Measurements from ENCODE around the gene OPCML.

DNA sequence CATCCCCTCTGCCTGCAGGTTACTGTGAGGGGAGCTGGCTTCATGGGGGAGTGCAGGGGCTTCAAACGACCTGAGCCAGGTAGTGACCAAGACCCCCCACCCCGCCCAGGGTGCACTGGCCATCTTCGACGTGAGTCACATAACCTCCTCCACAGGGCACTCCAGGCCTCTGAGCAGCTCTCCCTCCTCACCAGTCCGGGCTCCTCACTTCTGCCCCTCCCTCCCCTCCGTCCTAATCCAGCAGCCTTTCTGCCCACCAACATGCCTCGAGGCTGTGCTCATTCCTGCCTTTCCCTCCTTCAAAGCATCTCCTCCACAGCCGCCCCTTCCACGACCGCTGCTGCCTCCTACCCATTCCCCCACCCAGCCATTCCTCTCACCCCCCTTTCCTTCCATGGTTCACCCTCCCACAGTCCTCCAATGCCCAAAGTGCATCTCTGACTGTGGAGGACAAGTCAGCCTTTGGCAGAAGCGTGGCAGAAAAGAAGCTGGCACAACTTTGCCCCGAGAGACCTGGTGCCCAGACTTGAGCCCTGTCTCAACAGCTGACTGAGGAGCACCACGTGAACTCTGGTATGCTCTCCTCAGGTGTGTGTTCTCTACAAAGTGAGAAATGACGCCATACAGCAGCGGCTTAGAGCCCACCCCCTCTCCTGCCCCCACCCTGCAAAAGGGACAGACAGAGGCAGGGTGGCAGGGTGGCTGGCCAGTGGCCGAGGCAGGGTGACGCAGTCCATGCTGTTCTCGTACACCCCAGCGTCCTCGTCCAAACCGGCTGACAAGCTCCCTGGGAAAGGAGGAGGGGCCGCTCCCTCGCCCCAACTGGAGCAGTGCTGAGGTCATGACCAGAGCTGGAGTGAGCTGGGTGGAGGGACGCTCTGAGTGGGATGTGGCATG is 30.4 kb downstream of the OPCML start:
- TF ChIP-seq, protein P1, sequence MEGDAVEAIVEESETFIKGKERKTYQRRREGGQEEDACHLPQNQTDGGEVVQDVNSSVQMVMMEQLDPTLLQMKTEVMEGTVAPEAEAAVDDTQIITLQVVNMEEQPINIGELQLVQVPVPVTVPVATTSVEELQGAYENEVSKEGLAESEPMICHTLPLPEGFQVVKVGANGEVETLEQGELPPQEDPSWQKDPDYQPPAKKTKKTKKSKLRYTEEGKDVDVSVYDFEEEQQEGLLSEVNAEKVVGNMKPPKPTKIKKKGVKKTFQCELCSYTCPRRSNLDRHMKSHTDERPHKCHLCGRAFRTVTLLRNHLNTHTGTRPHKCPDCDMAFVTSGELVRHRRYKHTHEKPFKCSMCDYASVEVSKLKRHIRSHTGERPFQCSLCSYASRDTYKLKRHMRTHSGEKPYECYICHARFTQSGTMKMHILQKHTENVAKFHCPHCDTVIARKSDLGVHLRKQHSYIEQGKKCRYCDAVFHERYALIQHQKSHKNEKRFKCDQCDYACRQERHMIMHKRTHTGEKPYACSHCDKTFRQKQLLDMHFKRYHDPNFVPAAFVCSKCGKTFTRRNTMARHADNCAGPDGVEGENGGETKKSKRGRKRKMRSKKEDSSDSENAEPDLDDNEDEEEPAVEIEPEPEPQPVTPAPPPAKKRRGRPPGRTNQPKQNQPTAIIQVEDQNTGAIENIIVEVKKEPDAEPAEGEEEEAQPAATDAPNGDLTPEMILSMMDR (IDR thresholded peaks at IDR 0.05; ENCODE audit: insufficient read depth, low read length, poor library complexity, severe bottlenecking), result no peak
- no peak for TF ChIP-seq EZH2phosphoT487 (conservative IDR thresholded peaks at IDR 0.05; ENCODE audit: low read length)
